Thymus (tissue), 14 donors: ENCODE measurements around the gene ZBED3. TPM values are rescaled to one million over a fixed set of nuclear protein-coding genes. Genes with fewer than 3 reads are reported as not detected.

ENCODE experiments used
- DNase-seq, 9 donors: peaks; one replicate each; pipeline ENCODE4 v3.0.0-alpha.2; 2013; ENCODE audit warnings: low spot score in 9 of 9, low read depth in 6 of 9, missing footprints in 1 of 9
- H3K27ac ChIP-seq, 2 donors: one replicate each; pipeline ENCODE4 v1.5.1; 2013; ENCODE audit warnings: control low read depth in 1 of 2, low read depth in 1 of 2, low read length in 1 of 2, mild to moderate bottlenecking in 1 of 2, moderate library complexity in 1 of 2
- H3K27me3 ChIP-seq, 2 donors: one replicate each; pipeline ENCODE4 v1.5.1; 2013; ENCODE audit warnings: low read length in 1 of 2; ENCODE audit not compliant: control insufficient read depth in 2 of 2, insufficient read depth in 1 of 2
- H3K36me3 ChIP-seq, 2 donors: one replicate each; pipeline ENCODE4 v1.5.1; 2013; ENCODE audit warnings: low read length in 1 of 2, mild to moderate bottlenecking in 1 of 2, moderate library complexity in 1 of 2; ENCODE audit not compliant: control insufficient read depth in 2 of 2, insufficient read depth in 2 of 2
- H3K4me1 ChIP-seq, 2 donors: one replicate each; pipeline ENCODE4 v1.5.1; 2013; ENCODE audit warnings: low read length in 2 of 2; ENCODE audit not compliant: control insufficient read depth in 2 of 2, insufficient read depth in 2 of 2
- H3K4me3 ChIP-seq, 2 donors: one replicate each; pipeline ENCODE4 v1.5.1; 2013; ENCODE audit warnings: low read length in 2 of 2, control low read depth in 1 of 2, mild to moderate bottlenecking in 1 of 2
- H3K9me3 ChIP-seq, 2 donors: one replicate each; pipeline ENCODE4 v1.5.1; 2013; ENCODE audit warnings: low read length in 1 of 2, mild to moderate bottlenecking in 1 of 2; ENCODE audit not compliant: control insufficient read depth in 2 of 2, insufficient read depth in 1 of 2
- WGBS: extraction: QIAGEN DNeasy Blood & Tissue Kit; methylation state at CpG from one replicate; pipeline ENCODE4 v1.1.7; 2013; 5-methylcytosine and 5-hydroxymethylcytosine counted together
- long read RNA-seq, 10 donors: transcript quantifications; one replicate each; lab custom pipeline, GENCODE V29; 2026
- polyA plus RNA-seq: library from polyadenylated mRNA; stranded (reverse); fragments of 200-250 nt; gene quantifications from one replicate; pipeline ENCODE4 v1.2.3, GENCODE V29; 2013
- total RNA-seq: library from RNA; stranded (reverse); fragments of 120-200 nt; gene quantifications from one replicate; pipeline ENCODE4 v1.2.4, GENCODE V29; 2013
- donor health status: healthy.

Gene ZBED3
- 1.1 TPM for total RNA-seq
- polyA plus RNA-seq: 4.6 TPM
- long read RNA-seq, donor 1: 0 reads
- long read RNA-seq, donor 2: 0 reads
- long read RNA-seq, donor 3, full-length matches to known transcripts: 4 of 4 reads
- long read RNA-seq, donor 3, partial matches to known transcripts: 0 of 4 reads
- long read RNA-seq, donor 3, other reads (novel, unspliced or antisense): 0 of 4 reads
- long read RNA-seq, donor 4, full-length matches to known transcripts: 2 of 2 reads
- long read RNA-seq, donor 4, partial matches to known transcripts: 0 of 2 reads
- long read RNA-seq, donor 4, other reads (novel, unspliced or antisense): 0 of 2 reads
- long read RNA-seq, donor 5, full-length matches to known transcripts: 7 of 7 reads
- long read RNA-seq, donor 5, partial matches to known transcripts: 0 of 7 reads
- long read RNA-seq, donor 5, other reads (novel, unspliced or antisense): 0 of 7 reads
- long read RNA-seq, donor 6, full-length matches to known transcripts: 4 of 4 reads
- long read RNA-seq, donor 6, partial matches to known transcripts: 0 of 4 reads
- long read RNA-seq, donor 6, other reads (novel, unspliced or antisense): 0 of 4 reads
- long read RNA-seq, donor 7, full-length matches to known transcripts: 4 of 4 reads
- long read RNA-seq, donor 7, partial matches to known transcripts: 0 of 4 reads
- long read RNA-seq, donor 7, other reads (novel, unspliced or antisense): 0 of 4 reads
- long read RNA-seq, donor 8, full-length matches to known transcripts: 1 of 1 reads
- long read RNA-seq, donor 8, partial matches to known transcripts: 0 of 1 reads
- long read RNA-seq, donor 8, other reads (novel, unspliced or antisense): 0 of 1 reads
- long read RNA-seq, donor 9, full-length matches to known transcripts: 2 of 2 reads
- long read RNA-seq, donor 9, partial matches to known transcripts: 0 of 2 reads
- long read RNA-seq, donor 9, other reads (novel, unspliced or antisense): 0 of 2 reads
- long read RNA-seq, donor 10, full-length matches to known transcripts: 1 of 1 reads
- long read RNA-seq, donor 10, partial matches to known transcripts: 0 of 1 reads
- long read RNA-seq, donor 10, other reads (novel, unspliced or antisense): 0 of 1 reads

DNA sequence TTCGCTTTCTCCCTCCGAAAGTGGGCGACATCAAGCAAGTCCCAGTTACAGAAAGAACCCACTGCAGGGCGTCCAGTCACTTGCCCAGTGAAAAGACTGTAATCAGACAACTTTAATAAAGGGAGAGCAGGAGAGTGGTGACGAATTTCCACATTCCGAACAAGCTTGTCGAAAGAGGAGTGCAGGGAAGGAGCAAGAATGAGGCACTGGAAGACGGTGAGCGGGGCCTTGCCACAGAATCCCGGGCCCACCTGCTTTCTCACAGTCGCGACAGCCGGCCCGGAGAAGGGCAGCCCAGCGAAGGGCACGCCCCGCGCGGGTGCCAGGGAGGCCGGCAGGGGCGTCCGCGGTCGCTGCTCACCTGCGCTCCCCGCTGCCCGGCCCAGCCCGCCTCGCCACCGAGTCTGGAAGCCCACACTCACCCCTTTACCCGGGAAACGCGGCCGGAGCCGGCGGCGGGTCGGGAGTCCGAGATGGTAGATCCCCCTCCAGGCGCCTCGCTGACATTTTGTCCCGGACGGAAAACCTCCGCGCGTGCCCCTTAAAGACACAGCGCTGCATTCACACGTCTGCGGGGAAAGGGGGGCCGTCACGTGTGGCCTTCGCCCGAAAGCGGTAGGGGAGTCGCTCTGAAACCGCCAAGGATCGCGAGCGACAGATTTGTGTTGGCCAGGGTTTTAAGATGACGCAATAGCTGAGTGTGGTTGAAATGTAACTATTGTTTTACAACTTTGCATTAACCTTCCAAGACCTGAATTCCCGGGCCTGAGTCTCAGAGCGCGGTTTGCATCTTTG is at the start of gene ZBED3:
TSS of gene ZBED3 (minus strand) at position 597 of the 795 bp plus-strand sequence. CDS start 9,407 bp downstream, outside the sequence.
- peaks cover 0 to 2% of the 10 kb centered on the region in 2 donors for H3K27me3 ChIP-seq
- peak in 8 of 9 donors; percentile 44 to 81 (median 58) for DNase-seq
- peaks cover 0 to 4% of the 10 kb centered on the region in 2 donors for H3K36me3 ChIP-seq
- under 1% methylated on average over 63 of the region's 63 CpGs for WGBS
- peaks cover 0 to 10% of the 10 kb centered on the region in 2 donors for H3K4me1 ChIP-seq
- H3K9me3 ChIP-seq: no peaks in the 10 kb centered on the region
- H3K27ac ChIP-seq: peak within 1 kb of the TSS; percentile 88 to 90
- peak within 1 kb of the TSS; percentile 66 to 70 for H3K4me3 ChIP-seq

DNA sequence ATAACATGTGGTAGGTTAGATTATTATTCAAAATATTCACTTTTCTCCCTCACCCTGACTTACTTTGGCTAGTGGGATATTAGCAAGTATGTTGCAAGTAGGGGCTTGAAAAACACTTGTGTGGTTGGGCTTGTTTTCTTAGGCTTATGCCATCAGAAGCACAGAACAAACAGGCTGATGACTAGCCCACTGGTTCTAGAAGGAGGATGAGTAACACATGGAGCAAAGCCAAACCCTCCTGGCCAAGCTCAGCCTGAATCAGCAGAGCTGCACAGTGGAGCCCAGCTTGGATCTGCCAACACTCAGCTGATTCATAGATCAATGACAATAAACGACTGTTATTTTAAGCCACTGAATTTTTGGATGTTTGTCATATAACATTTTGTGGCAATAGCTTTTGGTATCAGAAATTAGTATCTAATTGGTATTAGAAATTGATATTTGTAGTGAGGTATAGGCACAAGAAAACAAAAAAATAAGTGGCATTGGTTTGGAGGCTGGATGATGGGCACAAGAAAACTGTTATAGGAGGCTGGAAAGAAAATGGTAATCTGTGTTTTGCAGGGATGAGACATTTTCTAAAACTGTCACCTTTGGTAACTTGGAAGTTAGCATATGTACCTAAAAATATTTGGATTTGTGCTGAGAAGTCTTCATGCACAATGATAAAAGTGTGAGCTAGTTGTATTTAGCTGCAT is 46.1 kb upstream of the ZBED3 start:
- DNase-seq: no peak
- 88% methylated on average over 1 of the region's 1 CpG for WGBS
- Histone ChIP-seq H3K27me3 (no peaks in the 10 kb centered on the region), H3K9me3 (no peaks in the 10 kb centered on the region), H3K4me1 (no peaks in the 10 kb centered on the region), H3K27ac (no peak overlapping the region), H3K4me3 (no peak overlapping the region), H3K36me3 (no peaks in the 10 kb centered on the region)

DNA sequence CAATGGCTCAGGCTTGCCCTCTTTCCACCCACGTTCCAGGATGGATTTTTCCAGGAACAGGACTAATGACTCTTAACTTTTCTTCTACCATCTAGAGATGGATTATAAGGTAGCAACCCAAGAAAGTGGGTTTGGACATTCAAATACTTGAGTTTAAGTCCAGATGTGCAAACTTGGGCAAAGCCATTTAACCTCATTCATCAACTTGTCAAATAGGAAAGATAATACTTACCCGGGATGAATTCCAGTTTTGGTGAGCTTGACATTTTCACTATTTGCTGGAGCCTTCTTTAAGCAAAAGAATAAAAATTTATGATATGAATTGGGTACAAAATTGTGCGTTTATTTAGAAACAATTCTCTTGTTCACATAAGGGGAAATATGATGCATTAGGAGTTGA is 44.3 kb upstream of the ZBED3 start:
- H3K9me3 ChIP-seq: no peaks in the 10 kb centered on the region
- DNase-seq: no peak
- no peak overlapping the region for H3K27ac ChIP-seq
- H3K36me3 ChIP-seq: no peaks in the 10 kb centered on the region
- H3K27me3 ChIP-seq: no peaks in the 10 kb centered on the region
- 94% methylated on average over 3 of the region's 3 CpGs for WGBS
- no peaks in the 10 kb centered on the region for H3K4me1 ChIP-seq
- no peak overlapping the region for H3K4me3 ChIP-seq

- peak in 3 of 9 donors; percentile 7 to 25 (median 24) for DNase-seq
- 85% methylated on average over 9 of the region's 9 CpGs for WGBS
Measured at GRCh38 chr5:77129391-77129990, 42.4 kb upstream of the ZBED3 start.

GRCh38 chr5:77128411-77129061 is 41.5 kb upstream of the ZBED3 start:
- no peak for DNase-seq
- Histone ChIP-seq H3K36me3 (no peaks in the 10 kb centered on the region), H3K27ac (no peak overlapping the region), H3K27me3 (no peaks in the 10 kb centered on the region), H3K4me3 (no peak overlapping the region), H3K9me3 (no peaks in the 10 kb centered on the region), H3K4me1 (no peaks in the 10 kb centered on the region)
- WGBS: 97% methylated on average over 5 of the region's 5 CpGs

More at GRCh38 chr5:77129391-77129990, 42.4 kb upstream of the ZBED3 start:
- Histone ChIP-seq H3K36me3 (no peaks in the 10 kb centered on the region), H3K4me3 (no peak overlapping the region), H3K27me3 (no peaks in the 10 kb centered on the region), H3K9me3 (no peaks in the 10 kb centered on the region), H3K27ac (no peak overlapping the region), H3K4me1 (no peaks in the 10 kb centered on the region)

GRCh38 chr5:77123057-77123456 is 36.0 kb upstream of the ZBED3 start:
- Histone ChIP-seq H3K27ac (no peak overlapping the region), H3K4me3 (no peak overlapping the region), H3K27me3 (no peaks in the 10 kb centered on the region), H3K9me3 (no peaks in the 10 kb centered on the region), H3K36me3 (no peaks in the 10 kb centered on the region), H3K4me1 (no peaks in the 10 kb centered on the region)
- WGBS: 97% methylated on average over 6 of the region's 6 CpGs
- no peak for DNase-seq

DNA sequence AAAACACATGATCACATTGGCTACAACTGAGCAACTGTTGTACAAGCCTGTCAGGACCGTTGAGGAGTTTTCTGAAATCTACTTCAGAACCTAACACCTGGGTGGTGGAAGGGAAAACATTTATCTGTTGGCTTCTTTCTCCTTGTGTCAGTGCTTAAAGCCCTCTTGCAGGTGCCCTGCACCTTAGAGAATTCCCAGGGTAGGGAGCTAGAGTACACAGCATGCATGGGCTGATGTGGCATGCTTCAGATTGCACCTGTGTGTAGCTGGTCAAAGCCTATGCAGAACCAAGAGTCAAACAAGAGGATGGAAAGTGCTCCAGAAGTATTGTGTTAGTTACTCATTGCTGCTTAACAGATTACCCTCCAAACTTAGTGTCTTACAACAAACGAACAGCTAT is 33.6 kb upstream of the ZBED3 start:
- no peaks in the 10 kb centered on the region for H3K36me3 ChIP-seq
- no peaks in the 10 kb centered on the region for H3K9me3 ChIP-seq
- H3K27ac ChIP-seq: no peak overlapping the region
- no peak for DNase-seq
- H3K4me3 ChIP-seq: no peak overlapping the region
- H3K4me1 ChIP-seq: no peaks in the 10 kb centered on the region
- no peaks in the 10 kb centered on the region for H3K27me3 ChIP-seq
- WGBS: 93% methylated on average over 2 of the region's 2 CpGs
